ENCODE data around the gene LDLRAD4. TPM values are rescaled to one million over a fixed set of nuclear protein-coding genes. Genes with fewer than 3 reads are reported as not detected.

The LDLRAD4 gene
- total RNA-seq, 1 experiment from 2014 or later, result not detected

- Histone ChIP-seq H3K4me3 (ENCODE audit: low read length) (no peak overlapping the region), H3K9me2 (replicated peaks; ENCODE audit: low read length) (no peaks in the 10 kb centered on the region), H3K79me2 (ENCODE audit: low read length) (no peaks in the 10 kb centered on the region), H3K27me3 (ENCODE audit: low read length) (peaks cover 73% of the 10 kb centered on the region), H3K9me3 (ENCODE audit: low read length) (no peaks in the 10 kb centered on the region), H3F3A (ENCODE audit: low read length, unreplicated experiment) (no peaks in the 10 kb centered on the region), H2AFZ (ENCODE audit: low read length) (no peak overlapping the region), H3K36me3 (ENCODE audit: low read depth, low read length) (no peaks in the 10 kb centered on the region), H4K20me1 (ENCODE audit: low read length) (no peaks in the 10 kb centered on the region), H3K27ac (ENCODE audit: low read length) (no peak overlapping the region), H3K4me2 (ENCODE audit: low read length) (no peak overlapping the region), H3K4me1 (ENCODE audit: insufficient read depth, low read length) (no peaks in the 10 kb centered on the region), H3K9ac (ENCODE audit: low read length) (no peak overlapping the region)
- ATAC-seq, result no peak
- TF ChIP-seq EZH2phosphoT487 (IDR thresholded peaks at IDR 0.05; ENCODE audit: borderline replicate concordance, low read length) (no peak), EZH2 (IDR thresholded peaks at IDR 0.05; ENCODE audit: low read length, unreplicated experiment) (no peak), CTCF (conservative IDR thresholded peaks at IDR 0.05; ENCODE audit: low read depth, low read length) (no peak)
- BruUV-seq (replicated peaks), result no TSS peak
- intact Hi-C loops (cut with micrococcal nuclease), result no loop called here
- DNase-seq, result no peak
- CTCF ChIA-PET, result no interaction called here
- POLR2A ChIA-PET (ENCODE audit: unreplicated experiment), result no interaction called here
Observed at GRCh38 chr18:13265911-13266217, 47.3 kb downstream of the LDLRAD4 start.

- intact Hi-C loops (cut with micrococcal nuclease), result no loop called here
- no peaks in the 10 kb centered on the region for H3K79me2 ChIP-seq (ENCODE audit: low read length)
- H3K27me3 ChIP-seq (ENCODE audit: low read length), result peaks cover 75% of the 10 kb centered on the region
- H3K9ac ChIP-seq (ENCODE audit: low read length), result no peak overlapping the region
- ChIA-PET CTCF (no interaction called here), POLR2A (ENCODE audit: unreplicated experiment) (no interaction called here)
- H3K4me3 ChIP-seq (ENCODE audit: low read length), result no peak overlapping the region
- no peaks in the 10 kb centered on the region for H3K36me3 ChIP-seq (ENCODE audit: low read depth, low read length)
- ATAC-seq (no peak; the same call in 1 of the 2 replicates), DNase-seq (no peak)
- H4K20me1 ChIP-seq (ENCODE audit: low read length), result no peaks in the 10 kb centered on the region
- no peaks in the 10 kb centered on the region for H3K9me3 ChIP-seq (ENCODE audit: low read length)
- H2AFZ ChIP-seq (ENCODE audit: low read length), result no peak overlapping the region
- no peak for TF ChIP-seq EZH2phosphoT487 (IDR thresholded peaks at IDR 0.05; ENCODE audit: borderline replicate concordance, low read length)
- no peak for TF ChIP-seq EZH2 (IDR thresholded peaks at IDR 0.05; ENCODE audit: low read length, unreplicated experiment)
- TF ChIP-seq CTCF (conservative IDR thresholded peaks at IDR 0.05; ENCODE audit: low read depth, low read length), result no peak
- H3K4me1 ChIP-seq (ENCODE audit: insufficient read depth, low read length), result no peaks in the 10 kb centered on the region
- H3K4me2 ChIP-seq (ENCODE audit: low read length), result no peak overlapping the region
- BruUV-seq (replicated peaks), result no TSS peak
- no peaks in the 10 kb centered on the region for H3F3A ChIP-seq (ENCODE audit: low read length, unreplicated experiment)
- no peaks in the 10 kb centered on the region for H3K9me2 ChIP-seq (replicated peaks; ENCODE audit: low read length)
- no peak overlapping the region for H3K27ac ChIP-seq (ENCODE audit: low read length)
Observed at GRCh38 chr18:13266218-13267100, 47.9 kb downstream of the LDLRAD4 start.

DNA sequence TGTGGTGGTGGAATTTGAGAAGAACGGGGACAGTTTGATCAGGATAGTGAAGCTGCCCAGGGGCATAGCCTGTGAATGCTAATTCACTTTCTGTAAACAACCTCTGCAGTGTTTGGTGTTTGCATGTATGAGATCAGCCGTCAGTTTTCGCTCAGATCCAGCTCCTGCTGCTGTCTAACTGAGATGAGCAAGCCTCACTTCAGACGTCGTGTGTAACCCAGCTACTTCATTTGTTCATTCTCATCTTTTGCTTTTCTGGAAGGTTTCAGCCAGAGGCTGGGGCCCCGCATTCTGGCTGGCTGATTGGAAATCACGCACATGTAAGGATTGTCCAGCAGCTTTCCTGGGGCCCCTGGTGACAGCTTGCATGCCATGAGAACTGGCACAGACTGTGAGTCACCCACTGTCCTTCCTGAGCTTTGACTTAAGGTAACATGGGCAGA lies 48.9 kb downstream of the LDLRAD4 start:
- H3K27me3 ChIP-seq (ENCODE audit: low read length), result peaks cover 82% of the 10 kb centered on the region
- H3K9ac ChIP-seq (ENCODE audit: low read length), result no peak overlapping the region
- no peak overlapping the region for H3K27ac ChIP-seq (ENCODE audit: low read length)
- no peaks in the 10 kb centered on the region for H3F3A ChIP-seq (ENCODE audit: low read length, unreplicated experiment)
- no peaks in the 10 kb centered on the region for H4K20me1 ChIP-seq (ENCODE audit: low read length)
- H3K79me2 ChIP-seq (ENCODE audit: low read length), result no peaks in the 10 kb centered on the region
- peak; percentile 69 for ATAC-seq
- ChIA-PET CTCF (no interaction called here), POLR2A (ENCODE audit: unreplicated experiment) (interaction anchor here (0.6 kb wide), 1 partner anchor 16 kb away, joined by 3 read pairs; no protein-coding TSS in a partner anchor)
- no peak overlapping the region for H3K4me2 ChIP-seq (ENCODE audit: low read length)
- DNase-seq, result peak; percentile 31
- intact Hi-C loops (cut with micrococcal nuclease), result no loop called here
- H3K36me3 ChIP-seq (ENCODE audit: low read depth, low read length), result no peaks in the 10 kb centered on the region
- H3K4me1 ChIP-seq (ENCODE audit: insufficient read depth, low read length), result no peaks in the 10 kb centered on the region
- no peaks in the 10 kb centered on the region for H3K9me2 ChIP-seq (replicated peaks; ENCODE audit: low read length)
- no TSS peak for BruUV-seq (replicated peaks)
- no peak overlapping the region for H2AFZ ChIP-seq (ENCODE audit: low read length)
- TF ChIP-seq CTCF (conservative IDR thresholded peaks at IDR 0.05; ENCODE audit: low read depth, low read length) (no peak), EZH2 (IDR thresholded peaks at IDR 0.05; ENCODE audit: low read length, unreplicated experiment) (no peak)
- no peak overlapping the region for H3K4me3 ChIP-seq (ENCODE audit: low read length)
- H3K9me3 ChIP-seq (ENCODE audit: low read length), result no peaks in the 10 kb centered on the region
